ENCODE measurements around the gene ELL.
A peak's percentile ranks its signal among the peaks of the same experiment; 100 is the strongest.

Gene ELL

GRCh38 chr19:18399008-18399407 lies 122.9 kb downstream of the ELL start:
- Histone ChIP-seq H3K18ac (ENCODE audit: low read length) (no peak overlapping the region), H3K14ac (ENCODE audit: low read length) (no peak overlapping the region), H3K4ac (ENCODE audit: low read length) (no peak overlapping the region), H3K27me3 (ENCODE audit: control insufficient read depth in 3 of 3, insufficient read depth in 3 of 3, low read depth in 1 of 3, low read length in 3 of 3) (peaks cover 0 to 4% (median 3%) of the 10 kb centered on the region in 3 experiments), H3K79me1 (ENCODE audit: low read depth, low read length) (no peaks in the 10 kb centered on the region), H2AK5ac (ENCODE audit: low read depth, low read length) (no peak overlapping the region), H3K36me3 (replicated peaks in 1 of 2; ENCODE audit: control insufficient read depth in 2 of 2, insufficient read depth in 2 of 2, low read length in 2 of 2) (no peaks in the 10 kb centered on the region), H3K23ac (ENCODE audit: low read depth, low read length, poor library complexity) (no peak overlapping the region), H4K8ac (ENCODE audit: low read depth, low read length) (no peak overlapping the region), H3K9ac (ENCODE audit: low read depth, low read length, poor library complexity) (no peak overlapping the region), H4K91ac (ENCODE audit: low read depth, low read length, poor library complexity) (no peak overlapping the region), H3K4me3 (ENCODE audit: low read length in 2 of 2) (no peak overlapping the region), H3K9me3 (replicated peaks in 1 of 2; ENCODE audit: control insufficient read depth in 2 of 2, insufficient read depth in 1 of 2, low read depth in 1 of 2, low read length in 2 of 2) (no peaks in the 10 kb centered on the region), H2BK15ac (ENCODE audit: low read length) (no peak overlapping the region), H2BK12ac (ENCODE audit: low read length) (no peak overlapping the region), H3K4me1 (ENCODE audit: control insufficient read depth in 2 of 2, insufficient read depth in 1 of 2, low read depth in 1 of 2, low read length in 2 of 2) (peaks cover 9 to 22% of the 10 kb centered on the region in 2 donors), H2AFZ (ENCODE audit: low read length) (no peak overlapping the region), H2BK5ac (ENCODE audit: low read length) (no peak overlapping the region), H3K4me2 (ENCODE audit: insufficient read depth, low read length, poor library complexity, severe bottlenecking) (no peak overlapping the region), H3K27ac (replicated peaks; ENCODE audit: low read length) (no peak overlapping the region), H2BK120ac (ENCODE audit: low read depth, low read length) (no peak overlapping the region)
- DNase-seq (ENCODE audit: low spot score): no peak
- no CpG with 5 or more reads among the region's 6 CpGs for WGBS, 2 donors (ENCODE audit: extremely low coverage in 2 of 2, insufficient read length in 2 of 2, insufficient replicate concordance in 1 of 2)

GRCh38 chr19:18397242-18398202 lies 124.3 kb downstream of the ELL start, which contains the start of gene LRRC25:
Gene LRRC25, minus strand, starts transcription at chr19:18397622. Its CDS starts 659 bp downstream, at chr19:18396963.
- peak within 1 kb of the TSS; percentile 86 for H2BK15ac ChIP-seq (ENCODE audit: low read length)
- peak within 1 kb of the TSS; percentile 38 for H3K9ac ChIP-seq (ENCODE audit: low read depth, low read length, poor library complexity)
- peaks cover 9 to 20% of the 10 kb centered on the region in 2 donors for H3K4me1 ChIP-seq (ENCODE audit: control insufficient read depth in 2 of 2, insufficient read depth in 1 of 2, low read depth in 1 of 2, low read length in 2 of 2)
- H2AFZ ChIP-seq (ENCODE audit: low read length): peak within 1 kb of the TSS; percentile 84
- peak within 1 kb of the TSS; percentile 27 for H2BK120ac ChIP-seq (ENCODE audit: low read depth, low read length)
- peak within 1 kb of the TSS; percentile 43 for H2BK12ac ChIP-seq (ENCODE audit: low read length)
- peaks cover 0 to 4% (median 3%) of the 10 kb centered on the region in 3 experiments for H3K27me3 ChIP-seq (ENCODE audit: control insufficient read depth in 3 of 3, insufficient read depth in 3 of 3, low read depth in 1 of 3, low read length in 3 of 3)
- peak within 1 kb of the TSS; percentile 24 for H3K4ac ChIP-seq (ENCODE audit: low read length)
- H3K79me1 ChIP-seq (ENCODE audit: low read depth, low read length): no peaks in the 10 kb centered on the region
- H2AK5ac ChIP-seq (ENCODE audit: low read depth, low read length): peak within 1 kb of the TSS; percentile 23
- H3K27ac ChIP-seq (replicated peaks; ENCODE audit: low read length): no peak within 1 kb of the TSS
- peak within 1 kb of the TSS; percentile 19 for H4K91ac ChIP-seq (ENCODE audit: low read depth, low read length, poor library complexity)
- peak within 1 kb of the TSS; percentile 30 for H2BK5ac ChIP-seq (ENCODE audit: low read length)
- H3K14ac ChIP-seq (ENCODE audit: low read length): peak within 1 kb of the TSS; percentile 57
- no peaks in the 10 kb centered on the region for H3K9me3 ChIP-seq (replicated peaks in 1 of 2; ENCODE audit: control insufficient read depth in 2 of 2, insufficient read depth in 1 of 2, low read depth in 1 of 2, low read length in 2 of 2)
- H3K4me3 ChIP-seq (ENCODE audit: low read length in 2 of 2): peak within 1 kb of the TSS; percentile 4 to 45
- no peaks in the 10 kb centered on the region for H3K36me3 ChIP-seq (replicated peaks in 1 of 2; ENCODE audit: control insufficient read depth in 2 of 2, insufficient read depth in 2 of 2, low read length in 2 of 2)
- peak; percentile 57 for DNase-seq (ENCODE audit: low spot score)
- H4K8ac ChIP-seq (ENCODE audit: low read depth, low read length): no peak within 1 kb of the TSS
- WGBS, 2 donors (ENCODE audit: extremely low coverage in 2 of 2, insufficient read length in 2 of 2, insufficient replicate concordance in 1 of 2): no CpG with 5 or more reads among the region's 33 CpGs
- H3K18ac ChIP-seq (ENCODE audit: low read length): peak within 1 kb of the TSS; percentile 79
- H3K23ac ChIP-seq (ENCODE audit: low read depth, low read length, poor library complexity): peak within 1 kb of the TSS; percentile 30
- peak within 1 kb of the TSS; percentile 45 for H3K4me2 ChIP-seq (ENCODE audit: insufficient read depth, low read length, poor library complexity, severe bottlenecking)

DNA sequence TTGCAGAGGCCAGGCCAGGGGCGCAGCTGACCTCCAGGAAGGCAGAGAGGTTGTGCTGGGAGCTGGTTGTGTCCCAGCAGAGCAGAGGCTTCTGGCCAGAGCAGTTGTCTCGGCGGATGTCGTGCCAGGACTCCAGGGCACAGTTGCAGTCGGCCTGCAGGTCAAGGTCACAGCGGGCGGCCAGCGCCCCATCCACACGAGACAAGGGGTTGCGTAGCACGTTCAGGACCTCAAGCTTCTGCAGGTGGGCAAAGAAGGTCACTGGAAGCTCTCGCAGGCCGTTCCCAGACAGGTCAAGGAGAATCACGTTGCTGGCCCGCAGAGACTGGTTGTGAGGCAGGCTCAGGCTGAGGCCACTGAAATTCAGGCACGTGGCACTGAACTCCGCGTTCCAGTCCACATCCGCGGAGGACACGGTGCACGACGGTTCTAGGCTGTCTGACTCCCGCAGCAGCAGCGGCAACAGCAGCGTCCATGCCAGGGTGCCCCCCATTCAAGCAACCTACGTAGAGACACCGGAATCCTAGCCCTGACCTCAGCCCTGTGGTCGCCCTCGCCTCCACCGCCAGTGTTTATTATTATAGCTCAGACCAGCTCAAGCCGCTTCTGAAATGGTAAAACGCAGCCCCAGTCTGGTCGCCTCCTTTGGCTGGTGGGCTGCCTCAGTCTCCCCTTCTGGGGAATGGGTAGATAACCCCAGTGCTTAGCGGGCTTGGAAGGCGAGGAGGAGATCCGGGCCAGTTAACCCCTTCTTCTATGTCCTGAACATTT lies 125.2 kb downstream of the ELL start:
- Histone ChIP-seq H3K36me3 (replicated peaks in 1 of 2; ENCODE audit: control insufficient read depth in 2 of 2, insufficient read depth in 2 of 2, low read length in 2 of 2) (no peaks in the 10 kb centered on the region), H2AK5ac (ENCODE audit: low read depth, low read length) (peak overlapping the region; percentile 23), H3K27me3 (ENCODE audit: control insufficient read depth in 3 of 3, insufficient read depth in 3 of 3, low read depth in 1 of 3, low read length in 3 of 3) (peaks cover 0 to 4% (median 3%) of the 10 kb centered on the region in 3 experiments), H3K14ac (ENCODE audit: low read length) (peak overlapping the region; percentile 57), H4K91ac (ENCODE audit: low read depth, low read length, poor library complexity) (no peak overlapping the region), H3K4me2 (ENCODE audit: insufficient read depth, low read length, poor library complexity, severe bottlenecking) (no peak overlapping the region), H2BK5ac (ENCODE audit: low read length) (no peak overlapping the region), H2BK12ac (ENCODE audit: low read length) (peak overlapping the region; percentile 95), H2BK15ac (ENCODE audit: low read length) (peak overlapping the region; percentile 59), H3K23ac (ENCODE audit: low read depth, low read length, poor library complexity) (peak overlapping the region; percentile 30), H3K9ac (ENCODE audit: low read depth, low read length, poor library complexity) (no peak overlapping the region), H4K8ac (ENCODE audit: low read depth, low read length) (no peak overlapping the region), H3K18ac (ENCODE audit: low read length) (peak overlapping the region; percentile 40), H3K4me1 (ENCODE audit: control insufficient read depth in 2 of 2, insufficient read depth in 1 of 2, low read depth in 1 of 2, low read length in 2 of 2) (peaks cover 9 to 14% of the 10 kb centered on the region in 2 donors), H3K9me3 (replicated peaks in 1 of 2; ENCODE audit: control insufficient read depth in 2 of 2, insufficient read depth in 1 of 2, low read depth in 1 of 2, low read length in 2 of 2) (no peaks in the 10 kb centered on the region), H3K4me3 (ENCODE audit: low read length in 2 of 2) (peak overlapping the region in 1 of 2 donors; percentile 45), H3K27ac (replicated peaks; ENCODE audit: low read length) (no peak overlapping the region), H3K79me1 (ENCODE audit: low read depth, low read length) (no peaks in the 10 kb centered on the region), H2AFZ (ENCODE audit: low read length) (peak overlapping the region; percentile 84), H2BK120ac (ENCODE audit: low read depth, low read length) (peak overlapping the region; percentile 87), H3K4ac (ENCODE audit: low read length) (no peak overlapping the region)
- no peak for DNase-seq (ENCODE audit: low spot score)
- WGBS, 2 donors (ENCODE audit: extremely low coverage in 2 of 2, insufficient read length in 2 of 2, insufficient replicate concordance in 1 of 2): no CpG with 5 or more reads among the region's 37 CpGs
